SK-N-SH (cell line): ENCODE measurements around the gene MICAL2. TPM values are rescaled to one million over a fixed set of nuclear protein-coding genes. Genes with fewer than 3 reads are reported as not detected.

Experiments
- CTCF ChIA-PET: fragments of 300-600, 350-600 bp; formaldehyde crosslinking; extraction: SDS; loops from one replicate; lab custom pipeline; 2021; lab: Yijun Ruan, JAX
- POLR2A ChIA-PET: fragments of 350-600 bp; sonication (Branson Sonifier 250); formaldehyde crosslinking; extraction: SDS; loops from one replicate; lab custom pipeline; 2020; ENCODE audit warnings: antibody characterized with exemption, inconsistent platforms; lab: Yijun Ruan, JAX
- DNase-seq: peaks from one replicate; pipeline ENCODE4 v3.0.0; 2012
- H2AFZ ChIP-seq: fragments of 200-600 bp; sonication (generic); 2 replicates; pipeline ENCODE4 v1.8.1; 2016; ENCODE audit warnings: antibody characterized with exemption, mild to moderate bottlenecking, low read depth
- H3F3A ChIP-seq: fragments of 200-600 bp; sonication (generic); replicated peaks from 2 replicates; pipeline ENCODE3; 2016; ENCODE audit warnings: antibody characterized with exemption, mild to moderate bottlenecking; ENCODE audit not compliant: insufficient read depth
- H3K27ac ChIP-seq, 2 experiments: fragments of 200-500 bp in 1 of 2; fragments of 200-600 bp in 1 of 2; sonication (Bioruptor generic) in 1 of 2; sonication (generic), shearing (Covaris generic) in 1 of 2; 2 replicates each; pipeline versions ENCODE4 v1.5.1 to v1.6.1; 2014 to 2016; ENCODE audit warnings: low read depth in 2 of 2, inconsistent platforms in 1 of 2, low read length in 1 of 2, mild to moderate bottlenecking in 1 of 2, mixed read lengths in 1 of 2
- H3K27me3 ChIP-seq: fragments of 200-600 bp; sonication (generic), shearing (Covaris generic); 2 replicates; pipeline ENCODE4 v1.6.1; 2016; ENCODE audit warnings: mixed run types; ENCODE audit not compliant: insufficient read depth
- H3K36me3 ChIP-seq, 2 experiments: fragments of 200-500 bp in 1 of 2; fragments of 200-600 bp in 1 of 2; sonication (Bioruptor generic) in 1 of 2; sonication (generic) in 1 of 2; replicated peaks in 1 of 2; 2 replicates each; pipeline versions ENCODE3 to v1.5.1; 2014 to 2016; ENCODE audit warnings: low read length in 1 of 2, mild to moderate bottlenecking in 1 of 2; ENCODE audit not compliant: insufficient read depth in 2 of 2, control insufficient read depth in 1 of 2
- H3K4me1 ChIP-seq, 2 experiments: fragments of 200-500 bp in 1 of 2; fragments of 200-600 bp in 1 of 2; sonication (Bioruptor generic) in 1 of 2; sonication (generic), shearing (Covaris generic) in 1 of 2; 2 replicates each; pipeline versions ENCODE4 v1.5.1 to v1.6.1; 2014 to 2016; ENCODE audit warnings: low read depth in 1 of 2, low read length in 1 of 2, mixed run types in 1 of 2; ENCODE audit not compliant: insufficient read depth in 2 of 2, control insufficient read depth in 1 of 2
- H3K4me2 ChIP-seq: fragments of 200-600 bp; sonication (generic), shearing (Covaris generic); 2 replicates; pipeline ENCODE4 v1.6.1; 2017; ENCODE audit warnings: mixed run types
- H3K4me3 ChIP-seq, 2 experiments: fragments of 200-500 bp in 1 of 2; fragments of 200-600 bp in 1 of 2; sonication (Bioruptor generic) in 1 of 2; sonication (generic), shearing (Covaris generic) in 1 of 2; 2 replicates each; pipeline versions ENCODE4 v1.5.1 to v1.8.1; 2014 to 2016; ENCODE audit warnings: low read depth in 2 of 2, inconsistent platforms in 1 of 2, low read length in 1 of 2, mild to moderate bottlenecking in 1 of 2, mixed read lengths in 1 of 2, moderate library complexity in 1 of 2
- H3K79me2 ChIP-seq: fragments of 200-600 bp; sonication (generic); 2 replicates; pipeline ENCODE4 v1.8.1; 2017; ENCODE audit warnings: mild to moderate bottlenecking; ENCODE audit not compliant: insufficient read depth
- H3K9ac ChIP-seq: fragments of 200-600 bp; sonication (generic); 2 replicates; pipeline ENCODE4 v1.6.1; 2017; ENCODE audit warnings: mixed run types
- H3K9me2 ChIP-seq: fragments of 200-600 bp; sonication (generic); 2 replicates; pipeline ENCODE4 v1.6.1; 2017; ENCODE audit warnings: mixed run types
- H3K9me3 ChIP-seq: fragments of 200-600 bp; sonication (generic); 2 replicates; pipeline ENCODE4 v1.6.1; 2017; ENCODE audit warnings: mixed run types, mild to moderate bottlenecking, moderate library complexity
- H4K20me1 ChIP-seq: fragments of 200-600 bp; sonication (generic); 2 replicates; pipeline ENCODE4 v1.6.1; 2017; ENCODE audit warnings: mild to moderate bottlenecking, mixed run types; ENCODE audit not compliant: insufficient read depth
- CHD2 ChIP-seq: fragments of 150-350 bp; IDR thresholded peaks from 2 replicates; pipeline ENCODE4 v1.6.1; 2018; ENCODE audit warnings: low read length; ENCODE audit not compliant: partially characterized antibody
- ELF1 ChIP-seq: IDR thresholded peaks from 2 replicates; pipeline ENCODE4 v1.4.0; 2012
- GABPA ChIP-seq: IDR thresholded peaks from 2 replicates; pipeline ENCODE4 v1.4.0; 2012; ENCODE audit warnings: low read depth, mild to moderate bottlenecking
- JUND ChIP-seq: IDR thresholded peaks from 2 replicates; pipeline ENCODE4 v1.4.0; 2012
- NRF1 ChIP-seq: IDR thresholded peaks from 2 replicates; pipeline ENCODE4 v1.6.1; 2012; ENCODE audit warnings: low read depth, mild to moderate bottlenecking, low read length
- POLR2AphosphoS5 ChIP-seq: IDR thresholded peaks from 2 replicates; pipeline ENCODE4 v1.6.1; 2012; ENCODE audit warnings: low read depth, low read length
- RAD21 ChIP-seq: IDR thresholded peaks from 2 replicates; pipeline ENCODE4 v1.6.1; 2012; ENCODE audit warnings: mild to moderate bottlenecking, low read length
- RFX5 ChIP-seq: IDR thresholded peaks from 2 replicates; pipeline ENCODE4 v1.6.1; 2012; ENCODE audit warnings: mild to moderate bottlenecking, improper control_type of control experiment, low read length
- SMC3 ChIP-seq: IDR thresholded peaks from 2 replicates; pipeline ENCODE4 v1.6.1; 2012; ENCODE audit warnings: low read depth, low read length, improper control_type of control experiment
- WGBS: methylation state at CpG from one replicate; pipeline ENCODE4 v1.1.6; 2017; ENCODE audit warnings: low lambda C conversion rate; 5-methylcytosine and 5-hydroxymethylcytosine counted together
- polyA plus RNA-seq, 3 experiments: library from polyadenylated mRNA; depleted of rRNA; stranded (reverse); fragments of >200 nt; gene quantifications; 2 replicates each; pipeline ENCODE4 v1.2.3, GENCODE V29; 2012
- TF ChIP-seq, protein P1 (sequence below): fragments of 200-600 bp; sonication (generic); IDR thresholded peaks from 2 replicates; pipeline ENCODE4 v1.6.1; 2017; ENCODE audit warnings: antibody characterized with exemption, mild to moderate bottlenecking, moderate library complexity
- TF ChIP-seq, protein P2 (sequence below): IDR thresholded peaks from 2 replicates; pipeline ENCODE4 v1.4.0; 2012; ENCODE audit warnings: low read depth, borderline replicate concordance
- TF ChIP-seq, protein P3 (sequence below): IDR thresholded peaks from 2 replicates; pipeline ENCODE4 v1.4.0; 2012; ENCODE audit warnings: low read depth

Gene MICAL2
- polyA plus RNA-seq, 1 of the 3 experiments (the other 2 are of a cell fraction) = 54.6 TPM

DNA sequence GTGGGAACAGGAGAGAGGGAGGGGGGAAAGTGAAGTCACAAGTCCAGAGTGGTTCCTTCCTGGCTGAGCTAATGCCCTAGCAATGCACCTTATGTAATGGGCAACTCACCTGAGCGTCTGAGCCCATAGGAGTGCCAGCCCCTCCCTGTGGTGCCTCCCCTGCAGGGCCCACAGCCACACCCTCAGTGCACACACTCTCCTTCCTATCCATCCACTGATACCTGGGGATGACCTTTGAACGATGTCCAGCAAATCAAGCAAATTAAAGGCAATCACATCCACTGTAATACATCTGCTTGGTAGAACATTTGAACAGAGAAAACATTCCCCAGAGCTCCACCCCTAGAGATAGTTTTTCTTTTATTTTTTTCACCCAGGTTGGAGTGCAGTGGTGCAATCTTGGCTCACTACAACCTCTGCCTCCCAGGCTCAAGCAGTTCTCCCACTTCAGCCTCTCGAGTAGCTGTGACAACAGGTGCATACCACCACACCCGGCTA, 19.6 kb upstream of the MICAL2 start:
- POLR2A ChIA-PET = no interaction called here
- H2AFZ ChIP-seq = no peak overlapping the region
- H3K9me3 ChIP-seq = no peaks in the 10 kb centered on the region
- H3K4me3 ChIP-seq = no peak overlapping the region
- H3K36me3 ChIP-seq = no peaks in the 10 kb centered on the region
- peak overlapping the region; percentile 100; the same call in 1 of the 2 replicates for H3K9ac ChIP-seq
- H3K79me2 ChIP-seq = peaks cover 21% of the 10 kb centered on the region; the same call in 1 of the 2 replicates
- DNase-seq = no peak
- CTCF ChIA-PET = interaction anchor here (2.9 kb wide), 1 partner anchor 192 kb away, joined by 10 read pairs; no protein-coding TSS in a partner anchor
- no peaks in the 10 kb centered on the region for H3K9me2 ChIP-seq
- WGBS = 71% methylated on average over 4 of the region's 4 CpGs
- H3K27ac ChIP-seq = peak overlapping the region in 1 of 2 experiments; percentile 100; a peak in 3 of 4 replicates
- no peaks in the 10 kb centered on the region for H3K27me3 ChIP-seq
- H4K20me1 ChIP-seq = no peaks in the 10 kb centered on the region
- peaks cover 6 to 43% of the 10 kb centered on the region in 2 experiments; a peak in 3 of 4 replicates for H3K4me1 ChIP-seq
- peak overlapping the region; percentile 92; the same call in 1 of the 2 replicates for H3K4me2 ChIP-seq
- TF ChIP-seq NRF1 = no peak
- TF ChIP-seq, all 33 proteins: peak for 0
- H3F3A ChIP-seq = peaks cover 87% of the 10 kb centered on the region

- Histone ChIP-seq H3K4me3 (no peak overlapping the region), H3K4me1 (peaks cover 0 to 39% of the 10 kb centered on the region in 2 experiments; a peak in 3 of 4 replicates), H2AFZ (no peak overlapping the region), H3K4me2 (no peak overlapping the region), H3K27me3 (no peaks in the 10 kb centered on the region), H3K27ac (peak overlapping the region in 1 of 2 experiments; percentile 100; a peak in 2 of 4 replicates), H4K20me1 (no peaks in the 10 kb centered on the region), H3F3A (peaks cover 80% of the 10 kb centered on the region), H3K9me3 (no peaks in the 10 kb centered on the region), H3K36me3 (no peaks in the 10 kb centered on the region), H3K9me2 (no peaks in the 10 kb centered on the region), H3K79me2 (peaks cover 18% of the 10 kb centered on the region; the same call in 1 of the 2 replicates), H3K9ac (no peak overlapping the region; the same call in 1 of the 2 replicates)
- DNase-seq = no peak
- ChIA-PET CTCF (interaction anchor here (0.7 kb wide), 1 partner anchor 108 kb away, joined by 3 read pairs; no protein-coding TSS in a partner anchor), POLR2A (no interaction called here)
- TF ChIP-seq GABPA (no peak), JUND (no peak), CHD2 (no peak)
- TF ChIP-seq, protein P1, sequence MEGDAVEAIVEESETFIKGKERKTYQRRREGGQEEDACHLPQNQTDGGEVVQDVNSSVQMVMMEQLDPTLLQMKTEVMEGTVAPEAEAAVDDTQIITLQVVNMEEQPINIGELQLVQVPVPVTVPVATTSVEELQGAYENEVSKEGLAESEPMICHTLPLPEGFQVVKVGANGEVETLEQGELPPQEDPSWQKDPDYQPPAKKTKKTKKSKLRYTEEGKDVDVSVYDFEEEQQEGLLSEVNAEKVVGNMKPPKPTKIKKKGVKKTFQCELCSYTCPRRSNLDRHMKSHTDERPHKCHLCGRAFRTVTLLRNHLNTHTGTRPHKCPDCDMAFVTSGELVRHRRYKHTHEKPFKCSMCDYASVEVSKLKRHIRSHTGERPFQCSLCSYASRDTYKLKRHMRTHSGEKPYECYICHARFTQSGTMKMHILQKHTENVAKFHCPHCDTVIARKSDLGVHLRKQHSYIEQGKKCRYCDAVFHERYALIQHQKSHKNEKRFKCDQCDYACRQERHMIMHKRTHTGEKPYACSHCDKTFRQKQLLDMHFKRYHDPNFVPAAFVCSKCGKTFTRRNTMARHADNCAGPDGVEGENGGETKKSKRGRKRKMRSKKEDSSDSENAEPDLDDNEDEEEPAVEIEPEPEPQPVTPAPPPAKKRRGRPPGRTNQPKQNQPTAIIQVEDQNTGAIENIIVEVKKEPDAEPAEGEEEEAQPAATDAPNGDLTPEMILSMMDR = peak; percentile 26
- WGBS = 91% methylated on average over 4 of the region's 4 CpGs
Measured at GRCh38 chr11:12091956-12092558, 18.3 kb upstream of the MICAL2 start.

GRCh38 chr11:12092714-12093113, 17.7 kb upstream of the MICAL2 start:
- Histone ChIP-seq H3F3A (peaks cover 74% of the 10 kb centered on the region), H3K36me3 (no peaks in the 10 kb centered on the region), H3K27me3 (no peaks in the 10 kb centered on the region), H3K4me1 (peaks cover 0 to 33% of the 10 kb centered on the region in 2 experiments; a peak in 3 of 4 replicates), H3K9me2 (no peaks in the 10 kb centered on the region), H3K4me2 (no peak overlapping the region), H3K79me2 (peaks cover 11% of the 10 kb centered on the region; the same call in 1 of the 2 replicates), H3K27ac (peak overlapping the region in 1 of 2 experiments; percentile 100; a peak in 2 of 4 replicates), H4K20me1 (no peaks in the 10 kb centered on the region), H3K9ac (no peak overlapping the region), H3K9me3 (no peaks in the 10 kb centered on the region), H3K4me3 (no peak overlapping the region), H2AFZ (no peak overlapping the region)
- DNase-seq = no peak
- TF ChIP-seq, protein P1 = no peak
- TF ChIP-seq GABPA (no peak), JUND (no peak), SMC3 (no peak), POLR2AphosphoS5 (no peak), ELF1 (no peak), RAD21 (no peak), RFX5 (no peak)
- TF ChIP-seq, protein P2, sequence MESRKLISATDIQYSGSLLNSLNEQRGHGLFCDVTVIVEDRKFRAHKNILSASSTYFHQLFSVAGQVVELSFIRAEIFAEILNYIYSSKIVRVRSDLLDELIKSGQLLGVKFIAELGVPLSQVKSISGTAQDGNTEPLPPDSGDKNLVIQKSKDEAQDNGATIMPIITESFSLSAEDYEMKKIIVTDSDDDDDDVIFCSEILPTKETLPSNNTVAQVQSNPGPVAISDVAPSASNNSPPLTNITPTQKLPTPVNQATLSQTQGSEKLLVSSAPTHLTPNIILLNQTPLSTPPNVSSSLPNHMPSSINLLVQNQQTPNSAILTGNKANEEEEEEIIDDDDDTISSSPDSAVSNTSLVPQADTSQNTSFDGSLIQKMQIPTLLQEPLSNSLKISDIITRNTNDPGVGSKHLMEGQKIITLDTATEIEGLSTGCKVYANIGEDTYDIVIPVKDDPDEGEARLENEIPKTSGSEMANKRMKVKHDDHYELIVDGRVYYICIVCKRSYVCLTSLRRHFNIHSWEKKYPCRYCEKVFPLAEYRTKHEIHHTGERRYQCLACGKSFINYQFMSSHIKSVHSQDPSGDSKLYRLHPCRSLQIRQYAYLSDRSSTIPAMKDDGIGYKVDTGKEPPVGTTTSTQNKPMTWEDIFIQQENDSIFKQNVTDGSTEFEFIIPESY = no peak
- TF ChIP-seq, protein P3, sequence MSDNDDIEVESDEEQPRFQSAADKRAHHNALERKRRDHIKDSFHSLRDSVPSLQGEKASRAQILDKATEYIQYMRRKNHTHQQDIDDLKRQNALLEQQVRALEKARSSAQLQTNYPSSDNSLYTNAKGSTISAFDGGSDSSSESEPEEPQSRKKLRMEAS = no peak
- 98% methylated on average over 6 of the region's 6 CpGs for WGBS
- ChIA-PET POLR2A (no interaction called here), CTCF (interaction anchor here (0.7 kb wide), 1 partner anchor 108 kb away, joined by 3 read pairs; no protein-coding TSS in a partner anchor)
